H9 (cell line): ENCODE results near the gene FAM89B. TPM values are rescaled to one million over a fixed set of nuclear protein-coding genes. Genes with fewer than 3 reads are reported as not detected.

ENCODE experiments used
- DNase-seq: peaks from one replicate; pipeline ENCODE4 v3.0.0-alpha.2; 2017
- H2AFZ ChIP-seq: one replicate; pipeline ENCODE4 v1.6.1; 2013; ENCODE audit warnings: mild to moderate bottlenecking, low read length, control low read depth, moderate library complexity
- H2AK5ac ChIP-seq: 2 replicates; pipeline ENCODE4 v1.6.1; 2013; ENCODE audit warnings: low read length, control low read depth, mixed read lengths; ENCODE audit not compliant: insufficient read length
- H2BK120ac ChIP-seq: one replicate; pipeline ENCODE4 v1.6.1; 2013; ENCODE audit warnings: low read depth, mild to moderate bottlenecking, low read length, control low read depth, inconsistent platforms; ENCODE audit not compliant: poor library complexity, severe bottlenecking
- H2BK12ac ChIP-seq: 2 replicates; pipeline ENCODE4 v1.6.1; 2013; ENCODE audit warnings: low read length, control low read depth, mixed read lengths, low read depth; ENCODE audit not compliant: insufficient read length
- H2BK15ac ChIP-seq: 2 replicates; pipeline ENCODE4 v1.6.1; 2013; ENCODE audit warnings: low read depth, low read length, control low read depth
- H2BK20ac ChIP-seq: one replicate; pipeline ENCODE4 v1.6.1; 2013; ENCODE audit warnings: low read depth, mild to moderate bottlenecking, low read length, control low read depth, inconsistent platforms; ENCODE audit not compliant: poor library complexity, severe bottlenecking
- H2BK5ac ChIP-seq: 2 replicates; pipeline ENCODE4 v1.6.1; 2013; ENCODE audit warnings: low read length, control low read depth, mixed read lengths; ENCODE audit not compliant: insufficient read length
- H3K14ac ChIP-seq: 2 replicates; pipeline ENCODE4 v1.6.1; 2013; ENCODE audit warnings: low read length, control low read depth; ENCODE audit not compliant: insufficient read depth
- H3K18ac ChIP-seq: 2 replicates; pipeline ENCODE4 v1.6.1; 2013; ENCODE audit warnings: low read depth, mild to moderate bottlenecking, mixed read lengths, low read length, control low read depth; ENCODE audit not compliant: insufficient read length
- H3K23ac ChIP-seq: 2 replicates; pipeline ENCODE4 v1.6.1; 2013; ENCODE audit warnings: low read length, control low read depth, mixed read lengths, low read depth; ENCODE audit not compliant: insufficient read length
- H3K23me2 ChIP-seq: 2 replicates; pipeline ENCODE4 v1.6.1; 2013; ENCODE audit warnings: low read depth, mild to moderate bottlenecking, mixed read lengths, low read length, control low read depth; ENCODE audit not compliant: insufficient read length, poor library complexity, severe bottlenecking
- H3K27ac ChIP-seq: 2 replicates; pipeline ENCODE4 v1.5.1; 2013; ENCODE audit warnings: low read length, control low read depth, mixed read lengths, low read depth; ENCODE audit not compliant: insufficient read length
- H3K27me3 ChIP-seq: 2 replicates; pipeline ENCODE4 v1.6.1; 2013; ENCODE audit warnings: low read length, control low read depth, inconsistent platforms; ENCODE audit not compliant: insufficient read depth
- H3K4ac ChIP-seq: 2 replicates; pipeline ENCODE4 v1.6.1; 2013; ENCODE audit warnings: low read depth, mild to moderate bottlenecking, control low read depth, inconsistent platforms, low read length, moderate library complexity
- H3K4me1 ChIP-seq: 2 replicates; pipeline ENCODE4 v1.6.1; 2013; ENCODE audit warnings: low read length, control low read depth, inconsistent platforms; ENCODE audit not compliant: insufficient read depth
- H3K4me2 ChIP-seq: 2 replicates; pipeline ENCODE4 v1.6.1; 2013; ENCODE audit warnings: low read length, control low read depth, mixed read lengths; ENCODE audit not compliant: insufficient read length, insufficient read depth
- H3K56ac ChIP-seq: 2 replicates; pipeline ENCODE4 v1.6.1; 2013; ENCODE audit warnings: low read depth, mild to moderate bottlenecking, mixed read lengths, low read length, control low read depth; ENCODE audit not compliant: insufficient read length
- H3K79me1 ChIP-seq: 2 replicates; pipeline ENCODE4 v1.6.1; 2013; ENCODE audit warnings: low read depth, mild to moderate bottlenecking, moderate library complexity, low read length, control low read depth, inconsistent platforms; ENCODE audit not compliant: insufficient read depth, poor library complexity, severe bottlenecking
- H3K79me2 ChIP-seq: 2 replicates; pipeline ENCODE4 v1.6.1; 2013; ENCODE audit warnings: low read length, control low read depth, inconsistent platforms; ENCODE audit not compliant: insufficient read depth
- H3K9ac ChIP-seq: 2 replicates; pipeline ENCODE4 v1.6.1; 2013; ENCODE audit warnings: low read length, control low read depth, mixed read lengths; ENCODE audit not compliant: insufficient read length; ENCODE audit errors: extremely low read depth
- H3K9me3 ChIP-seq: one replicate; pipeline ENCODE4 v1.6.1; 2013; ENCODE audit warnings: low read depth, low read length, inconsistent platforms; ENCODE audit not compliant: control insufficient read depth
- H3T11ph ChIP-seq: one replicate; pipeline ENCODE4 v1.6.1; 2013; ENCODE audit warnings: mild to moderate bottlenecking, low read length, control low read depth, inconsistent platforms
- H4K20me1 ChIP-seq: one replicate; pipeline ENCODE4 v1.6.1; 2013; ENCODE audit not compliant: control insufficient read depth, insufficient read length, insufficient read depth
- H4K5ac ChIP-seq: 2 replicates; pipeline ENCODE4 v1.6.1; 2013; ENCODE audit warnings: low read depth, mild to moderate bottlenecking, mixed read lengths, low read length, control low read depth; ENCODE audit not compliant: insufficient read length
- H4K8ac ChIP-seq: replicated peaks from 2 replicates; pipeline ENCODE4 v1.6.1; 2013; ENCODE audit warnings: low read length, control low read depth, mixed read lengths, low read depth; ENCODE audit not compliant: insufficient read length
- H4K91ac ChIP-seq: 2 replicates; pipeline ENCODE4 v1.6.1; 2013; ENCODE audit warnings: low read depth, mild to moderate bottlenecking, moderate library complexity, mixed read lengths, low read length, control low read depth; ENCODE audit not compliant: insufficient read length
- H3K27ac Mint-ChIP-seq, 3 experiments: 2 replicates in 2 of 3; 3 replicates in 1 of 3; pipeline ENCODE4 v1.8.0; 2020 to 2021; ENCODE audit warnings: mixed read lengths in 3 of 3, mild to moderate bottlenecking in 1 of 3, moderate library complexity in 1 of 3
- H3K27me3 Mint-ChIP-seq: 2 replicates; pipeline ENCODE4 v1.8.0; 2021; ENCODE audit warnings: low read depth, mild to moderate bottlenecking, moderate library complexity, mixed read lengths
- H3K36me3 Mint-ChIP-seq, 3 experiments: 2 replicates in 2 of 3; 3 replicates in 1 of 3; pipeline ENCODE4 v1.8.0; 2020 to 2021; ENCODE audit warnings: low read depth in 3 of 3, mixed read lengths in 3 of 3; ENCODE audit not compliant: insufficient read depth in 1 of 3
- H3K4me1 Mint-ChIP-seq, 2 experiments: 2 replicates each; pipeline ENCODE4 v1.8.0; 2020; ENCODE audit warnings: mixed read lengths in 2 of 2
- H3K4me3 Mint-ChIP-seq, 2 experiments: 2 replicates in 1 of 2; 3 replicates in 1 of 2; pipeline ENCODE4 v1.8.0; 2020 to 2021; ENCODE audit warnings: mild to moderate bottlenecking in 2 of 2, mixed read lengths in 2 of 2, moderate library complexity in 1 of 2
- H3K9me3 Mint-ChIP-seq, 2 experiments: 2 replicates in 1 of 2; 3 replicates in 1 of 2; pipeline ENCODE4 v1.8.0; 2020; ENCODE audit warnings: mild to moderate bottlenecking in 2 of 2, mixed read lengths in 2 of 2, moderate library complexity in 1 of 2
- WGBS: extraction: QIAGEN DNeasy Blood & Tissue Kit; methylation state at CpG from one replicate; pipeline ENCODE4 v1.1.7; 2013; ENCODE audit warnings: missing lambda C conversion rate, low lambda C conversion rate, mixed read lengths; ENCODE audit not compliant: insufficient read length; ENCODE audit errors: extremely low coverage; 5-methylcytosine and 5-hydroxymethylcytosine counted together
- total RNA-seq: library from RNA; stranded (reverse); gene quantifications from 2 replicates; pipeline ENCODE4 v1.2.1, GENCODE V29; 2021
- TF ChIP-seq, protein P1 (sequence below): fragments of 200-600 bp; sonication (generic); conservative IDR thresholded peaks from 3 replicates; pipeline ENCODE4 v1.8.0; 2021; ENCODE audit warnings: antibody characterized with exemption, mild to moderate bottlenecking

The FAM89B gene
- total RNA-seq, 1 experiment from 2014 or later = 21.7 TPM

DNA sequence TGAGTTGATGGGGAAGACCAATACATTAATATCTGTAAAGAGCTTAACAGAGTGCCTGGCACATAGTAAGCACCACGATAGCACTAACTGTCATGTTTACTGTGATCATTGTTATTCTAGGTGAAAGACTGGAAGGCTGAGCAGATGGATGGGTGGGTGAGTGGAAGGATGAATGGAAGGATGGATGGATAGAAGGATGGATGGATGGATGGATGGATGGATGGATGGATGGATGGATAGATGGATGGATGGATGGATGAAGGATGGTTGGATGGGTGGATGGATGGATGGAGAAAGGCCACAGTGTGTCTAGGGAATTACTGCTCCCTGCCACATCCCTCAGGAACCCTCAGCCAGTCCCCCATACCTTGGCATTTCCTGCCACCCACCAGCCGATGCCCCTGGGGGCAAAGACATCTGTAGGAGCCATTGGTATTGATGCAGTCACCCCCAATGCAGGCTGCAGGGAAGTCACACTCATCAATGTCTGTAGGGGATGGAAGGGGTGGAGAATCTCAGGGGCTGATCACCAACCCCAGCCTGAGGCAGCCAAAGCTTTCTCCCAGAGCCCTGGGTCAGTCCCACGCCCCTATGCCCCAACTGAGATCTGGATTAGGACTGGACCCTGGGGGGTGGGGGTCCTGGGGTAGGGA is 29.5 kb upstream of the FAM89B start:
- H3K9me3 ChIP-seq = no peaks in the 10 kb centered on the region
- no peak overlapping the region for H3T11ph ChIP-seq
- no peak overlapping the region for H2AK5ac ChIP-seq
- no peaks in the 10 kb centered on the region for H3K4me1 ChIP-seq
- no peak overlapping the region for H3K4me2 ChIP-seq
- peaks cover 16% of the 10 kb centered on the region for H3K23me2 ChIP-seq
- no peak overlapping the region for H3K18ac ChIP-seq
- Mint-ChIP-seq H3K9me3 (peaks cover 0 to 2% of the 10 kb centered on the region in 2 experiments; a peak in 1 of 5 replicates), H3K27ac (no peak overlapping the region), H3K27me3 (peaks cover 68% of the 10 kb centered on the region), H3K36me3 (peaks cover 0 to 2% (median 2%) of the 10 kb centered on the region in 3 experiments; a peak in 4 of 7 replicates), H3K4me1 (peaks cover 10 to 25% of the 10 kb centered on the region in 2 experiments), H3K4me3 (no peak overlapping the region)
- H4K91ac ChIP-seq = no peak overlapping the region
- no peak for DNase-seq
- WGBS = no CpG with 5 or more reads among the region's 3 CpGs
- H4K5ac ChIP-seq = no peak overlapping the region
- no peak overlapping the region for H3K23ac ChIP-seq
- no peaks in the 10 kb centered on the region for H3K79me2 ChIP-seq
- H3K4ac ChIP-seq = no peak overlapping the region
- H2BK12ac ChIP-seq = no peak overlapping the region
- H2BK20ac ChIP-seq = no peak overlapping the region
- H2BK15ac ChIP-seq = no peak overlapping the region
- TF ChIP-seq, protein P1, sequence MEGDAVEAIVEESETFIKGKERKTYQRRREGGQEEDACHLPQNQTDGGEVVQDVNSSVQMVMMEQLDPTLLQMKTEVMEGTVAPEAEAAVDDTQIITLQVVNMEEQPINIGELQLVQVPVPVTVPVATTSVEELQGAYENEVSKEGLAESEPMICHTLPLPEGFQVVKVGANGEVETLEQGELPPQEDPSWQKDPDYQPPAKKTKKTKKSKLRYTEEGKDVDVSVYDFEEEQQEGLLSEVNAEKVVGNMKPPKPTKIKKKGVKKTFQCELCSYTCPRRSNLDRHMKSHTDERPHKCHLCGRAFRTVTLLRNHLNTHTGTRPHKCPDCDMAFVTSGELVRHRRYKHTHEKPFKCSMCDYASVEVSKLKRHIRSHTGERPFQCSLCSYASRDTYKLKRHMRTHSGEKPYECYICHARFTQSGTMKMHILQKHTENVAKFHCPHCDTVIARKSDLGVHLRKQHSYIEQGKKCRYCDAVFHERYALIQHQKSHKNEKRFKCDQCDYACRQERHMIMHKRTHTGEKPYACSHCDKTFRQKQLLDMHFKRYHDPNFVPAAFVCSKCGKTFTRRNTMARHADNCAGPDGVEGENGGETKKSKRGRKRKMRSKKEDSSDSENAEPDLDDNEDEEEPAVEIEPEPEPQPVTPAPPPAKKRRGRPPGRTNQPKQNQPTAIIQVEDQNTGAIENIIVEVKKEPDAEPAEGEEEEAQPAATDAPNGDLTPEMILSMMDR = no peak
- no peak overlapping the region for H2BK5ac ChIP-seq
- H3K14ac ChIP-seq = no peak overlapping the region
- H3K27me3 ChIP-seq = peaks cover 4% of the 10 kb centered on the region; the same call in 1 of the 2 replicates
- H4K20me1 ChIP-seq = peaks cover 2% of the 10 kb centered on the region
- H2BK120ac ChIP-seq = no peak overlapping the region
- H4K8ac ChIP-seq = no peak overlapping the region
- no peaks in the 10 kb centered on the region for H3K79me1 ChIP-seq
- no peak overlapping the region for H3K9ac ChIP-seq
- no peak overlapping the region for H3K27ac ChIP-seq
- H2AFZ ChIP-seq = no peak overlapping the region
- H3K56ac ChIP-seq = no peak overlapping the region
